AG09309 (cell line): Measurements from ENCODE around the gene KCNJ12.

Experiments
- DNase-seq: peaks from one replicate; pipeline ENCODE4 v3.0.0-alpha.2; 2010; ENCODE audit warnings: low read depth
- H3K4me3 ChIP-seq: 2 replicates; pipeline ENCODE4 v1.5.1; 2011; ENCODE audit warnings: mild to moderate bottlenecking, low read depth, low read length, moderate library complexity; ENCODE audit not compliant: control insufficient read depth
- TF ChIP-seq, protein P1 (sequence below): IDR thresholded peaks from 2 replicates; pipeline ENCODE4 v1.5.1; 2011; ENCODE audit warnings: mild to moderate bottlenecking, low read depth, low read length, inconsistent platforms; ENCODE audit not compliant: insufficient read depth, control insufficient read depth; ENCODE audit errors: missing control alignments

The KCNJ12 gene

DNA sequence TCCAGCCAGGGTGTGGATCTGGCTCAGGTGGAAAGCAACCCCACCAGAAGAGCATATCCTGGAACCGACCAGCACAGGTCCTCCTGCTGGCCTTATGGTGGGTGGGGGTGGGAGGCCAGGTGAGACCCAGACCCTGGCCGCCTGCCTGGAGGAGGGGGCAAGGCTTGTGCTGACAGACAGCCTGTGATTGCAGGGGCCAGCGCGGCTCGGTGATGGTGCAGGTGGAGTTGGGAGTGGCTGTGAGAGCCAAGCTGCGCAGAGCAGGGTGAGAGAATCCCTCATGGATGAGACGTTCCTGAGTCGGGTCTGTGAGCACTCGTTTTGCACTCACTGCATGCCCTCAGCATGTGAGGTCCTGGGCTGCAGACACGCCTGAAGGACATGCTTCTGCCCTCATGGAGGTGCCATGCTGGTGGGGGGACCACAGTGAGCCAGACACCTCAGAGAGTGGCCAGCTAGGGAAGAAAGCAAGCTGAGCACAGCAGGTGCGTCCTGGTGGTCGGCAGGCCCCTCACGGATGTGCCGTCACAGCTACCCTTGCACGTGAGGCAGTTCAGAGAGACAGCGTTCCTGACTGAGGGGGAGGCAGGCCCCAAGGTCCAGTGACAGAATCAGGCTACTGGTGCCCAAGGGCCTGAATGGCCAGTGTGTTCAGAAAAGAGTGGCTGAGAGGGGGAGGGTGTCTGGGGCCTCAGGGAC lies 3.8 kb upstream of the KCNJ12 start:
- TF ChIP-seq, protein P1, sequence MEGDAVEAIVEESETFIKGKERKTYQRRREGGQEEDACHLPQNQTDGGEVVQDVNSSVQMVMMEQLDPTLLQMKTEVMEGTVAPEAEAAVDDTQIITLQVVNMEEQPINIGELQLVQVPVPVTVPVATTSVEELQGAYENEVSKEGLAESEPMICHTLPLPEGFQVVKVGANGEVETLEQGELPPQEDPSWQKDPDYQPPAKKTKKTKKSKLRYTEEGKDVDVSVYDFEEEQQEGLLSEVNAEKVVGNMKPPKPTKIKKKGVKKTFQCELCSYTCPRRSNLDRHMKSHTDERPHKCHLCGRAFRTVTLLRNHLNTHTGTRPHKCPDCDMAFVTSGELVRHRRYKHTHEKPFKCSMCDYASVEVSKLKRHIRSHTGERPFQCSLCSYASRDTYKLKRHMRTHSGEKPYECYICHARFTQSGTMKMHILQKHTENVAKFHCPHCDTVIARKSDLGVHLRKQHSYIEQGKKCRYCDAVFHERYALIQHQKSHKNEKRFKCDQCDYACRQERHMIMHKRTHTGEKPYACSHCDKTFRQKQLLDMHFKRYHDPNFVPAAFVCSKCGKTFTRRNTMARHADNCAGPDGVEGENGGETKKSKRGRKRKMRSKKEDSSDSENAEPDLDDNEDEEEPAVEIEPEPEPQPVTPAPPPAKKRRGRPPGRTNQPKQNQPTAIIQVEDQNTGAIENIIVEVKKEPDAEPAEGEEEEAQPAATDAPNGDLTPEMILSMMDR = no peak
- no peak for DNase-seq
- H3K4me3 ChIP-seq = no peak overlapping the region

DNA sequence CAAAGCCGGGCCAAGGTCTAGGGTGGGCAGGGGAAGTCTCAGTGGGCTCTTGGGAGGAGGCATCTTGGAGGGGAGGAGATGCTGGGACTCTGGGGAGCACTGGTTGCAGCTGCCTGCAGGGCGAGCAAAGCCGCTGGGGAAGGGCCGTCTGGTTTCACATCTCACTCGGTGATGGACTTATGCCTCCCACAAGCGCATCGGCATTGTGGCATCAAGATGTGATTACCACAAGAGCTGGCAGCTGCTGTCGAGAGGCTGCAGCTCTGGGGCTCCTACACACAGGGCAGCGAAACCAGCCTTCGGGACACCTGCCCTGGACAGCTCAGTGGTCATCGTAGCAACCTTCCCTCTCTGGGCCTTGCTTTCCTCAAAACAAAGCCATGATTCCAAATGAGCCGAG lies 3.1 kb upstream of the KCNJ12 start:
- no peak overlapping the region for H3K4me3 ChIP-seq
- TF ChIP-seq, protein P1 = no peak
- no peak for DNase-seq

GRCh38 chr17:21373696-21374440 lies 2.3 kb upstream of the KCNJ12 start:
- no peak for DNase-seq
- TF ChIP-seq, protein P1 = no peak
- H3K4me3 ChIP-seq = no peak overlapping the region

DNA sequence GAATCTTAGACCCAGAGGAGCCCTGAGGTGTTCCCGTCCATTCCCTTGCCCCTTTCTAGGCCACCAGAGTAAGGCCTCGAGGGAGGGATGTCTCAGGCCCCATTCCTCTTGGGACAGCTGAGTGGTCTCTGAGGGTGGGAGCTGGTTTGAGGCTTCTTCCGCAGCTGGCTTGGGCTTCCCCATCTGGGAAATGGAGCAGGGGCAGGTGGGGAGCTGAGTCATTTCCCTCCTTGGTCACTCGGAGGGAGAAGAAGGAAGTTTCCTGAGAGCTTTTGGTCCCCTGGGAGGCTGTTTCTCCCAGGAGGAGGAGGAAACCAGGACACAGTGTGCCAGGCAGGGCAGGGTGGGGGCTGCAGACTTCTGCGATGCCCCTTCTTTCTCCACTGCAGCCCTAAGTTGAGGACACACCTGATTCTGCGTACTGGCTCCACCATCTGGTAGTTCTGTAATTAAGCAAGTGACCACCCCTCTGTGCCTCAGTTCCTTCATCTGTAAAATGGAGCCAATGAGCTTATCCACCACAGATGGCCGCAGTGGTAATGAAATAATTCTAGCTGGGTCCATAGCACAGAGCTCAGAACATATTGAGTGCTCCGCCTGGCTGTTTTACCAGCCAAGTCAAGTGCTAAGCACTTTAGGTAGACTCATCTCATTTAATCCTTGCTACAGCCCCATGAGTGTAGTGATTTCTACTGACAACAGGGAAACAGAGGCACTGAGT lies 1.6 kb upstream of the KCNJ12 start:
- TF ChIP-seq, protein P1 = no peak
- H3K4me3 ChIP-seq = no peak overlapping the region
- DNase-seq = no peak

DNA sequence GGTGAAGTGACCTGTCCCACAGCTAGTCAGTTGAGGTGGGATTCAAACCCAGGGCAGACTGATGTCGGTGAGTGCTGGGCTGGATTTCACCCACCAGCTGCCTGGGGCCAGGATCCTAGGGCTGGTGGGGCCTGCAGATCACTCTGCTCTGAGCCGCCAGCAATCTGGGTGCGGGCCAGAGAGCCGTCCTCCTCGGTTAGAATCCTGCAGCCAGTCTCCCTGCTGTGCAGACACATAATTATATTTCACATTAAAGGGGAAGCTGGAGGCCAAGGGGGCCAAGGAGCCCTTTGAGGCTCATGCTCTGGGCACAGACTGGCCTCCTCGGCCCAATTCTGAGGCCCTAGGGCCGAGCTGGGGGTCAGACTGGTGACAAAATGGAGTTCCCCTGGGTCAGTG lies 996 bp upstream of the KCNJ12 start:
- TF ChIP-seq, protein P1 = no peak
- no peak overlapping the region for H3K4me3 ChIP-seq

GRCh38 chr17:21375757-21376080 lies 438 bp upstream of the KCNJ12 start:
- DNase-seq = no peak
- TF ChIP-seq, protein P1 = no peak
- no peak overlapping the region for H3K4me3 ChIP-seq

More for the DNA sequence above, 996 bp upstream of the KCNJ12 start:
- DNase-seq = no peak
